Heart right ventricle (tissue), 16 donors: Measurements from ENCODE around the gene IFFO2. TPM values are rescaled to one million over a fixed set of nuclear protein-coding genes. Genes with fewer than 3 reads are reported as not detected.
A peak's percentile ranks its signal among the peaks of the same experiment; 100 is the strongest.

Source experiments
- ATAC-seq, 8 donors: fragments of 200-7000 bp; cut with Tn5 transposase; one replicate each; pipeline ENCODE4 v1.9.1; 2020; ENCODE audit warnings: mild to moderate bottlenecking in 8 of 8, moderate library complexity in 8 of 8, moderate number of reproducible peaks in 1 of 8
- DNase-seq, 2 donors: peaks; one replicate each; pipeline ENCODE4 v3.0.0-alpha.2; 2020
- H3K27ac ChIP-seq, 10 donors: fragments of 200-600 bp; sonication (generic) in 2 of 10; one replicate each; pipeline versions ENCODE4 v1.5.0 to v1.8.0; 2020 to 2022; ENCODE audit warnings: mild to moderate bottlenecking in 3 of 10
- H3K27me3 ChIP-seq, 7 donors: fragments of 200-600 bp; one replicate each; pipeline ENCODE4 v1.8.0; 2021 to 2022; ENCODE audit warnings: mild to moderate bottlenecking in 2 of 7
- H3K36me3 ChIP-seq, 9 donors: fragments of 200-600 bp; sonication (generic) in 1 of 9; one replicate each; pipeline versions ENCODE4 v1.5.0 to v1.8.0; 2020 to 2022; ENCODE audit warnings: mild to moderate bottlenecking in 2 of 9
- H3K4me1 ChIP-seq, 9 donors: fragments of 200-600 bp; sonication (generic) in 1 of 9; one replicate each; pipeline versions ENCODE4 v1.5.0 to v1.8.0; 2020 to 2022; ENCODE audit warnings: mild to moderate bottlenecking in 4 of 9
- H3K4me3 ChIP-seq, 10 donors: fragments of 200-600 bp; sonication (generic) in 2 of 10; one replicate each; pipeline versions ENCODE4 v1.5.0 to v1.8.0; 2020 to 2022; ENCODE audit warnings: mild to moderate bottlenecking in 7 of 10, moderate library complexity in 2 of 10
- H3K9me3 ChIP-seq, 11 donors: fragments of 200-600 bp in 10 of 11; sonication (generic) in 2 of 11; one replicate each; pipeline versions ENCODE4 v1.5.0 to v1.8.0; 2013 to 2022; ENCODE audit warnings: mild to moderate bottlenecking in 2 of 11, control low read depth in 1 of 11, moderate library complexity in 1 of 11
- WGBS, 2 donors: extraction: QIAGEN DNeasy Blood & Tissue Kit; methylation state at CpG; one replicate each; pipeline ENCODE4 v1.1.7; 2013; ENCODE audit warnings: inconsistent platforms in 1 of 2; 5-methylcytosine and 5-hydroxymethylcytosine counted together
- intact Hi-C, 10 donors: fragments of 100-400 bp; cut with DNase I; formaldehyde crosslinking; loops; one replicate each; pipeline versions ENCODE4 v1.11.1 to v1.14.2; 2022
- polyA plus RNA-seq, 2 donors: library from polyadenylated mRNA; stranded (reverse); fragments of 200-250 nt; gene quantifications; one replicate each; pipeline ENCODE4 v1.2.3, GENCODE V29; 2013
- total RNA-seq, 10 donors: library from RNA; stranded (reverse); fragmentation: NEBNext Ultra II Directional in 3 of 10; extraction: Animal tissue kit (Norgen Biotek cat#: 25700) in 3 of 10; gene quantifications; one replicate each; pipeline versions ENCODE4 v1.2.1 to v1.2.4, GENCODE V29; 2021 to 2023
- TF ChIP-seq, protein P1 (sequence below), 9 donors: fragments of 200-600 bp; sonication (generic) in 2 of 9; IDR thresholded peaks; one replicate each; pipeline versions ENCODE4 v1.5.0 to v1.8.0; 2021 to 2022; ENCODE audit warnings: antibody characterized with exemption in 9 of 9, mild to moderate bottlenecking in 5 of 9, moderate library complexity in 1 of 9
- donor health status: Arrhythmogenic right ventricular cardiomyopathy.
- donor health status: ischemic (EF 13 %, LVEDD 7.1; RV severe dilation, severe dysfunction).
- donor health status: healthy with polysubstance abuse.
- donor health status: DM: no; HTN: yes; CAD: no.
- donor health status: DM: no; HTN: no; CAD: no.
- donor health status: ischemic (EF 25% LVEDD 6.9; RV normal size, moderate dysfunction).
- donor health status: ischemic (EF 25% LVEDD 5.7; RV mildly dilated, moderate dysfunction).
- donor health status: healthy.
- donor health status: DM: yes; HTN: yes; CAD: no.
- donor health status: Ischemic cardiomyopathy.
- donor health status: ischemic (EF 35%, LVEDD 5.7; RV mildly dilated, moderate dysfunction).
- donor health status: nonischemic (EF 11% LVEDD 7.7; RV severe dilation, severe dysfunction).
- donor health status: DM: yes; HTN: yes; CAD: no.
- donor health status: PGD.
- donor health status: ischemic (EF 29% LVEDD 5.4; RV normal size, mild dysfunction).
- donor health status: nonischemic (EF 23%, LVEDD 6.1; RV moderate dilation, normal function).

The IFFO2 gene
- total and polyA plus RNA-seq, 12 donors, result 2.2 to 8.2 (median 4.6) TPM

DNA sequence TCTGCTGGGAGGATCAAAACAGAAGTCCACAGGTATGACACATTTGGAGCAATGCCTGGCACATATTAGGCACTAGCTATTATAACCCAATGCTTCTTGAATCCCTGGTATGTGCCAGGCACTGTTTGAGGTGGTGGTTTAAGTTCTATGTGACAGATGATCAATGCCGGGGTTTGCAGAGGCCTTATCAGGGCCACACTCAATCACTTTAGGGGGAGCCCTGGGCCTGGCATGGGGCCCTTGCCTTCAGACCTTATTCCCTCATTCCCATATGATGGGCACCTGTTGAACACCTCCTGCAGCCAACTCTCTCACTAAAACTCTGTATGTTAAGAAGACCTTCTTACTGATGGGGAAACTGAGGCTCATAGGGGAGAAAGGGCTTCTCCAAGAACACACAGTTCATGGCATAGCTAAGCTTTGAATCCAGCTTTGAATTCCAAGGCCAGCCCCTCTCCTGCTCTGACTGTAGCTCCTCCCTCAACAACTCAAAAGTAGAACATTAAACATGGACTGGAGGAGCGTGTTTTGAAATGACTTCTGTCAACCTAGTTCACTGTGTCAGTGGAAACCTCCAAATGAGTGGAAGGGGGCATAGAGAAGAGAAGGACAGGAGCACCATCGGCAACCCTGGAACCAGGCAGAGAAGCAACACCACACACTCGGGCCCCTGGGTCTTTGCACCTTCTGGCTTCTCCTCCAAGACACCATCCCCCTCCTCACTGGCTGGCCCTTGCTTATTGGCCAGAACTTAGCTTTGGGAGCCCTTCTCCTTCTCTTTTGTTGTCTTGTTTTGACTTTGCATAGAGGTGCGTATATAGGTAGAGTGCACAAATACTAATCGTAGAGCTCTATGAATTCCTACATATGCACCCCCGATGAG is 6.6 kb upstream of the IFFO2 start:
- DNase-seq (no peak), ATAC-seq (no peak)
- Histone ChIP-seq H3K9me3 (no peaks in the 10 kb centered on the region), H3K27me3 (no peaks in the 10 kb centered on the region), H3K4me3 (no peak overlapping the region), H3K36me3 (no peaks in the 10 kb centered on the region), H3K4me1 (peaks cover 0 to 10% (median 0%) of the 10 kb centered on the region in 9 donors), H3K27ac (no peak overlapping the region)
- intact Hi-C loops, result loop anchor here in 1 of 10 donors (10.0 kb wide), 1 partner anchor 112 kb away; no protein-coding TSS in a partner anchor
- WGBS, 2 donors, result 92 to 95% methylated on average over 7 of the region's 7 CpGs
- TF ChIP-seq, protein P1, sequence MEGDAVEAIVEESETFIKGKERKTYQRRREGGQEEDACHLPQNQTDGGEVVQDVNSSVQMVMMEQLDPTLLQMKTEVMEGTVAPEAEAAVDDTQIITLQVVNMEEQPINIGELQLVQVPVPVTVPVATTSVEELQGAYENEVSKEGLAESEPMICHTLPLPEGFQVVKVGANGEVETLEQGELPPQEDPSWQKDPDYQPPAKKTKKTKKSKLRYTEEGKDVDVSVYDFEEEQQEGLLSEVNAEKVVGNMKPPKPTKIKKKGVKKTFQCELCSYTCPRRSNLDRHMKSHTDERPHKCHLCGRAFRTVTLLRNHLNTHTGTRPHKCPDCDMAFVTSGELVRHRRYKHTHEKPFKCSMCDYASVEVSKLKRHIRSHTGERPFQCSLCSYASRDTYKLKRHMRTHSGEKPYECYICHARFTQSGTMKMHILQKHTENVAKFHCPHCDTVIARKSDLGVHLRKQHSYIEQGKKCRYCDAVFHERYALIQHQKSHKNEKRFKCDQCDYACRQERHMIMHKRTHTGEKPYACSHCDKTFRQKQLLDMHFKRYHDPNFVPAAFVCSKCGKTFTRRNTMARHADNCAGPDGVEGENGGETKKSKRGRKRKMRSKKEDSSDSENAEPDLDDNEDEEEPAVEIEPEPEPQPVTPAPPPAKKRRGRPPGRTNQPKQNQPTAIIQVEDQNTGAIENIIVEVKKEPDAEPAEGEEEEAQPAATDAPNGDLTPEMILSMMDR (IDR thresholded peaks at IDR 0.05), result no peak

DNA sequence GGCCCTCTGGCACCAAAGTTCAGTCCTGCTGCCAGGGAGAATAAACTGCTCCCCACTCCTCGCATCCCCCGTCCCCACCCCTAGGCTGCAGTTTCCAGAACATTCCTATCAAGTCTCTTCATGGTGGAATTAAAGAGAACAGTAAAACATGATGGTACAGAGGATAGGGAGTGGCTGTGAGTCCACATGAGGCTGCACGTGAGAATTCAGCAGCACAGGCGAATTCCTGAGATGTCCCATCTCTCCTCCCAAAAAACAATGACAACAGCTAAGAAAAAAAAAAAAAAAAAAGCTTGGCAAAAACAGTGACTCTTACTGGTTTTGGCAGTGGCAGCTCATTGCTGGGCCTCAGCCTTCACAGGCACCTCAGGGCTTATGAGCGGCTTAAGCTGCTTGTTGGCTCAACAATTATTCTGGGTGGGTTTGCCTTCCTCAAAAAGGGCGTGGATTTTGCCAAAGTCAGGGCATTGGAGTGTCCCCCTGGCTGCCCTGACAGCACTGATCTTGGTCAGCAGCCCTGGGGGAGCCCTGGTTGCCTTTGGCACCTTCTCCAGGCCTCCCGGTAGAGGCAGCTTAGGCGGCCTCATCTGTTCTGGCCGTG is 5.7 kb upstream of the IFFO2 start:
- H3K27ac ChIP-seq, result peak overlapping the region in 1 of 10 donors; percentile 9
- no peaks in the 10 kb centered on the region for H3K36me3 ChIP-seq
- TF ChIP-seq, protein P1 (IDR thresholded peaks at IDR 0.05), result no peak
- no peak overlapping the region for H3K4me3 ChIP-seq
- intact Hi-C loops, result loop anchor here in 1 of 10 donors (10.0 kb wide), 1 partner anchor 113 kb away; no protein-coding TSS in a partner anchor
- no peaks in the 10 kb centered on the region for H3K9me3 ChIP-seq
- 78% methylated on average over 9 of the region's 9 CpGs for WGBS, 2 donors
- ATAC-seq (no peak), DNase-seq (no peak)
- H3K27me3 ChIP-seq, result peaks cover 0 to 7% (median 0%) of the 10 kb centered on the region in 7 donors
- peaks cover 0 to 10% (median under 1%) of the 10 kb centered on the region in 9 donors for H3K4me1 ChIP-seq

DNA sequence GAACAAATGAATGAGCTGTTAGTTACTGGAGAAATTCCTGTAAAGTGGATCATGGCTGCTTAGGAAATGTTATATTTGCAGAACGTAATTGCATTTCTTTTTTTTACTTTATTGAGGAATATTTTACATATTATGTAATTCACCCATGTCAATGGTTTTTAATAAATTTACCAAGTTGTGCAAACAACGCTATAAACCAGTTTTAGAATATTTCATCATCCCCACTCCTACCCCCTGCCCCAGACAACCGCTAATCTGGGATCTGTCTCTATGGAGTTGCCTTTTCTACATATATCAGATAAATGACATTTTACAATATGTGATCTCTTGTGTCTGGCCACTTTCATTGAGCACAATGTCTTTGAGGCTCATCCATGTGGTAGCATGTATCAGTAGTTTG is 4.3 kb upstream of the IFFO2 start:
- DNase-seq, result no peak
- Histone ChIP-seq H3K4me3 (no peak overlapping the region), H3K27me3 (peaks cover 0 to 13% (median 0%) of the 10 kb centered on the region in 7 donors), H3K9me3 (no peaks in the 10 kb centered on the region), H3K36me3 (no peaks in the 10 kb centered on the region), H3K27ac (no peak overlapping the region), H3K4me1 (peaks cover 0 to 10% (median 3%) of the 10 kb centered on the region in 9 donors)
- ATAC-seq, result no peak
- WGBS, 2 donors, result 82 to 87% methylated on average over 3 of the region's 3 CpGs
- intact Hi-C loops, result loop anchor here in 1 of 10 donors (10.0 kb wide), 1 partner anchor 114 kb away; no protein-coding TSS in a partner anchor
- TF ChIP-seq, protein P1 (IDR thresholded peaks at IDR 0.05), result no peak

DNA sequence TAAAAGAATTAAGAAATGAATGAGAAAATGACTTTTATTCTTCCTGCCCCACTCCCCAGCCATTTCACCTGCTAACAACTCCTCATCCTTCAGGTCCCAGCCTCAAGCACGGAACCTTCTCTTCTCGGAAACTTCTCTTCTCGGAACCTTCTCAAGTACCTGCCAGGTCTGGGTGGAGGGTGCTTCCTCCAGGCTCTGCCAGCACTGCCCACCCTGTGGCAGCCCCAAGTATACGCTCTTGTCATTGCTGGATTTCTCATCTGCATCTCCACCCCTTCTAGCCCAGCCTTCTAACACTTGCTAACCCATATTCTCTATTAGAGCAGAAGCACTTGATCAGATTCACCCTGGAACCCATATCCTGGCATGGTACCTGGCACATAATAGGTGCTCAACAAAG is 3.9 kb upstream of the IFFO2 start:
- ATAC-seq, result no peak
- TF ChIP-seq, protein P1 (IDR thresholded peaks at IDR 0.05), result no peak
- no peaks in the 10 kb centered on the region for H3K36me3 ChIP-seq
- WGBS, 2 donors, result 97% methylated on average over 4 of the region's 4 CpGs
- H3K4me3 ChIP-seq, result no peak overlapping the region
- no peaks in the 10 kb centered on the region for H3K9me3 ChIP-seq
- no peak for DNase-seq
- peaks cover 0 to 15% (median 0%) of the 10 kb centered on the region in 7 donors for H3K27me3 ChIP-seq
- intact Hi-C loops, result loop anchor here in 1 of 10 donors (10.0 kb wide), 1 partner anchor 114 kb away; no protein-coding TSS in a partner anchor
- H3K4me1 ChIP-seq, result peaks cover 0 to 12% (median 3%) of the 10 kb centered on the region in 9 donors
- no peak overlapping the region for H3K27ac ChIP-seq
